Liver (tissue), 3 donors: ENCODE data around the gene SCAF1.

ENCODE experiments used
- CTCF ChIP-seq: fragments of 150-350 bp; IDR thresholded peaks from 2 replicates; pipeline ENCODE4 v1.5.1; 2017; ENCODE audit warnings: improper control_type of control experiment, low read depth, low read length; ENCODE audit not compliant: missing input control
- EGR1 ChIP-seq, 2 donors: IDR thresholded peaks; 2 replicates each; pipeline ENCODE4 v1.6.1; 2016 to 2018; ENCODE audit warnings: antibody characterized with exemption in 2 of 2, low read depth in 2 of 2
- MAX ChIP-seq: IDR thresholded peaks from 2 replicates; pipeline ENCODE4 v1.6.1; 2016; ENCODE audit warnings: antibody characterized with exemption
- YY1 ChIP-seq: IDR thresholded peaks from 2 replicates; pipeline ENCODE4 v1.6.1; 2016; ENCODE audit warnings: antibody characterized with exemption, mild to moderate bottlenecking
- TF ChIP-seq, protein P1 (sequence below): IDR thresholded peaks from 2 replicates; pipeline ENCODE4 v1.6.1; 2016; ENCODE audit warnings: antibody characterized with exemption, mild to moderate bottlenecking
- donor health status: healthy.
- donor health status: healthy.

DNA sequence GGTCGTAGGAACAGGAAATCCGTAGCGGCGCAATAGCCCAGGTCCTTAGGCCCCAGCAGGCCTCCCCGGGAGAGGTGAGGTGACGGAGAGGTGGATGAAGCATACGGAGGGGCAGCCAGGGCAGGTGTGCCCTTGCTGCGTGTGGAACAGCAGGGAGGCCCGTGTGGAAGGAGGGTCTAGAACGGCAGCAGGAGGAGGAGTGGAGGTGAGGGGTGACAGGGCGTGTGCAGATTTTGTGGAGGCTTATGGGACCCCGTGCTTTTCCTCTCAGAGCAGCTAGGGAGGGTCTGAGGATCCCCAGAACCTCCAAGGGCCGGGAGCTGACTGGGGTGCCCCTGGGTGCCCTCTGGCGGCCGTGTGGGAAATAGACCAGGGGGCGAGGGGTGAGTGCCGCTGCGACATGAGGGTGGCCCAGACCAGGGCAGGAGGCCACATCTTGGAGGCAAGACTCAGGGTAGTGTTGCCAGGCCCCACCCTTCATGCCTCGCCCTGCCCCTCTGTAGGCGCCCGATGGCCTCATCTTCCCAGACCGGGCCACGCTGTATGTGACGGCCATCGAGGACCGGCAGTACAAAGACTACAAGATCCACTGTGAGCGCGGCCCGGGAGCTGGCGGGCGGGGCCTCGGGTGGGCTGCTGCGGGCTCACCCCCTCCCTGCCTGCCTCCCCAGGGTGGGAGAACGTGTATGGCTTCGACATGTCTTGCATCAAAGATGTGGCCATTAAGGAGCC is 42.4 kb downstream of the SCAF1 start:
- TF ChIP-seq CTCF = peak; percentile 17
- no peak for TF ChIP-seq YY1
- TF ChIP-seq MAX = no peak
- no peak for TF ChIP-seq EGR1 (IDR thresholded peaks at IDR 0.05; ENCODE audit: low read depth in 2 of 2)
- TF ChIP-seq, protein P1, sequence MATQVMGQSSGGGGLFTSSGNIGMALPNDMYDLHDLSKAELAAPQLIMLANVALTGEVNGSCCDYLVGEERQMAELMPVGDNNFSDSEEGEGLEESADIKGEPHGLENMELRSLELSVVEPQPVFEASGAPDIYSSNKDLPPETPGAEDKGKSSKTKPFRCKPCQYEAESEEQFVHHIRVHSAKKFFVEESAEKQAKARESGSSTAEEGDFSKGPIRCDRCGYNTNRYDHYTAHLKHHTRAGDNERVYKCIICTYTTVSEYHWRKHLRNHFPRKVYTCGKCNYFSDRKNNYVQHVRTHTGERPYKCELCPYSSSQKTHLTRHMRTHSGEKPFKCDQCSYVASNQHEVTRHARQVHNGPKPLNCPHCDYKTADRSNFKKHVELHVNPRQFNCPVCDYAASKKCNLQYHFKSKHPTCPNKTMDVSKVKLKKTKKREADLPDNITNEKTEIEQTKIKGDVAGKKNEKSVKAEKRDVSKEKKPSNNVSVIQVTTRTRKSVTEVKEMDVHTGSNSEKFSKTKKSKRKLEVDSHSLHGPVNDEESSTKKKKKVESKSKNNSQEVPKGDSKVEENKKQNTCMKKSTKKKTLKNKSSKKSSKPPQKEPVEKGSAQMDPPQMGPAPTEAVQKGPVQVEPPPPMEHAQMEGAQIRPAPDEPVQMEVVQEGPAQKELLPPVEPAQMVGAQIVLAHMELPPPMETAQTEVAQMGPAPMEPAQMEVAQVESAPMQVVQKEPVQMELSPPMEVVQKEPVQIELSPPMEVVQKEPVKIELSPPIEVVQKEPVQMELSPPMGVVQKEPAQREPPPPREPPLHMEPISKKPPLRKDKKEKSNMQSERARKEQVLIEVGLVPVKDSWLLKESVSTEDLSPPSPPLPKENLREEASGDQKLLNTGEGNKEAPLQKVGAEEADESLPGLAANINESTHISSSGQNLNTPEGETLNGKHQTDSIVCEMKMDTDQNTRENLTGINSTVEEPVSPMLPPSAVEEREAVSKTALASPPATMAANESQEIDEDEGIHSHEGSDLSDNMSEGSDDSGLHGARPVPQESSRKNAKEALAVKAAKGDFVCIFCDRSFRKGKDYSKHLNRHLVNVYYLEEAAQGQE = no peak
